AG04450 (cell line): ENCODE results near the gene CIB4. TPM values are rescaled to one million over a fixed set of nuclear protein-coding genes. Genes with fewer than 3 reads are reported as not detected.

Source experiments
- CTCF ChIA-PET: fragments of 300-600, 350-600 bp; formaldehyde crosslinking; extraction: SDS; loops from one replicate; lab custom pipeline; 2022; ENCODE audit warnings: antibody characterized with exemption, inconsistent platforms; lab: Charles Lee
- POLR2A ChIA-PET: fragments of 350-600 bp; formaldehyde crosslinking; extraction: SDS; loops from one replicate; lab custom pipeline; 2021; ENCODE audit warnings: antibody characterized with exemption, inconsistent platforms; lab: Yijun Ruan, JAX
- DNase-seq: peaks from one replicate; pipeline ENCODE4 v3.0.0-alpha.2; 2011; ENCODE audit warnings: low read depth, low spot score
- H3K27ac ChIP-seq: one replicate; pipeline ENCODE4 v1.5.1; 2012; ENCODE audit warnings: low read depth, low read length, control low read depth
- H3K27me3 ChIP-seq: one replicate; pipeline ENCODE4 v1.6.0; 2012; ENCODE audit warnings: low read length; ENCODE audit not compliant: control insufficient read depth, insufficient read depth
- H3K4me3 ChIP-seq: 2 replicates; pipeline ENCODE4 v1.5.1; 2011; ENCODE audit warnings: mild to moderate bottlenecking, low read depth, low read length, control low read depth
- H3K9me3 ChIP-seq: 2 replicates; pipeline ENCODE4 v1.5.1; 2012; ENCODE audit warnings: low read length; ENCODE audit not compliant: control insufficient read depth, insufficient read depth
- polyA plus RNA-seq: library from polyadenylated mRNA; depleted of rRNA; stranded (reverse); fragments of >200 nt; gene quantifications from 2 replicates; pipeline ENCODE4 v1.2.3, GENCODE V29; 2011
- TF ChIP-seq, protein P1 (sequence below): IDR thresholded peaks from 2 replicates; pipeline ENCODE4 v1.5.1; 2011; ENCODE audit warnings: low read depth, low read length, control low read depth, inconsistent platforms

Gene CIB4
- polyA plus RNA-seq, 1 experiment: not detected

DNA sequence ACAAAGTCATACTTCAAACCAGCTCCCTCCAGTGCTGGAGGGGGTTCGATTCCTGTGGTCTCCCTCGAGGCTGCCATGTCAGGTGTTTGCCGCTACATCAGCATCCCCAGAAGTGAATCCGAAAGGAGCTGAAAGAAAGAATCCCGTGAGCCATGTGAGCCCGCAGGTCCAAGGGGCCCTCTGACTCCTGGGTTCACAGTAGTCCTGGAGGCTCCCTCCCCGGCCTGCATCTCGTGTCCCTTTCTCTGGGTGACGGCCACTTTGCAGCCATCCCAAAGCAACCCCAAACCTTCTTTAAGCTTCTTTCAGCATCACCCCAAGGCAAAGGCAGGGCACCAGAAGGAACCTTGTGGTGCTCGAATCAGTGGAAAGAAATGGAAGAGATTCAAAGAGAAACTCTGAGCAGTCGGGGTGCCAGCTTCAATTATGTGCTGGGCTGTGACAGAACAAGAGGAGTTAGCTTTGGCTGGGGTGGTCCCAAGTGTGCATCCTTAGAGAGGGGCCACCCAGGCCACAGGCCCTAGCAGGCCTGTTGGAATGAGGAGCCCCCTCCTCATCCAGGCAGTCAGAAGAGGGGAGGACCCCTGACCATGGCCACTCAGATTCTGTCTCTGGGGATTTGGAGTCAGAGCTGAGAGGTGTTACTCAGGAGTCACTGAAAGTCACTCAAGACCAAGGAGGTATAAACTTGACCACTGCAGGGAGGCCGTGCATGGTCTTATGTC, 59.7 kb downstream of the CIB4 start:
- Histone ChIP-seq H3K4me3 (no peak overlapping the region), H3K9me3 (no peaks in the 10 kb centered on the region), H3K27ac (no peak overlapping the region), H3K27me3 (peaks cover 63% of the 10 kb centered on the region)
- CTCF ChIA-PET: interaction anchor here (1.9 kb wide), 1 partner anchor 165 kb away, joined by 6 read pairs; no protein-coding TSS in a partner anchor
- TF ChIP-seq, protein P1, sequence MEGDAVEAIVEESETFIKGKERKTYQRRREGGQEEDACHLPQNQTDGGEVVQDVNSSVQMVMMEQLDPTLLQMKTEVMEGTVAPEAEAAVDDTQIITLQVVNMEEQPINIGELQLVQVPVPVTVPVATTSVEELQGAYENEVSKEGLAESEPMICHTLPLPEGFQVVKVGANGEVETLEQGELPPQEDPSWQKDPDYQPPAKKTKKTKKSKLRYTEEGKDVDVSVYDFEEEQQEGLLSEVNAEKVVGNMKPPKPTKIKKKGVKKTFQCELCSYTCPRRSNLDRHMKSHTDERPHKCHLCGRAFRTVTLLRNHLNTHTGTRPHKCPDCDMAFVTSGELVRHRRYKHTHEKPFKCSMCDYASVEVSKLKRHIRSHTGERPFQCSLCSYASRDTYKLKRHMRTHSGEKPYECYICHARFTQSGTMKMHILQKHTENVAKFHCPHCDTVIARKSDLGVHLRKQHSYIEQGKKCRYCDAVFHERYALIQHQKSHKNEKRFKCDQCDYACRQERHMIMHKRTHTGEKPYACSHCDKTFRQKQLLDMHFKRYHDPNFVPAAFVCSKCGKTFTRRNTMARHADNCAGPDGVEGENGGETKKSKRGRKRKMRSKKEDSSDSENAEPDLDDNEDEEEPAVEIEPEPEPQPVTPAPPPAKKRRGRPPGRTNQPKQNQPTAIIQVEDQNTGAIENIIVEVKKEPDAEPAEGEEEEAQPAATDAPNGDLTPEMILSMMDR: no peak
- POLR2A ChIA-PET: no interaction called here
- DNase-seq: no peak

DNA sequence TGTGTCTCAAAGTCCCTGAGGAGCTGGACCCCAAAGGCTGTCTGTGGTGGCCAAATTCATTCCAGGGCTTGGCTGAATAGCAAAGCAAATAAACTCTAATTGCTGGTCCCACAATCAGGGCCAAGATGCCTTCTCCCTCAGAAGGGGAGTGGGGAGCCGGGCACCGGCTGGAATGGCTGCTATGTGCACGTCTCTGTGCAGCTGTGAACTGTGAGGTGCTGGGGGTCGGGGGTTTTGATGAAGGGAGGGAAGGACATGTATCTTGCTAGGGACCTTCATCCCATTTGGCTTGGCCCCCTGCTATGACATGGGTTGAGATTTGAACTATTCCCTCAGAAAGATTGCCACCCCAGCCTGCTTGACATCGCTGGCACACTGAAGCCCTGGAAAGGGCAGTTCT, 60.4 kb downstream of the CIB4 start:
- ChIA-PET CTCF (interaction anchor here (1.9 kb wide), 1 partner anchor 165 kb away, joined by 6 read pairs; no protein-coding TSS in a partner anchor), POLR2A (no interaction called here)
- no peak for DNase-seq
- TF ChIP-seq, protein P1: no peak
- peaks cover 62% of the 10 kb centered on the region for H3K27me3 ChIP-seq
- H3K27ac ChIP-seq: no peak overlapping the region
- no peaks in the 10 kb centered on the region for H3K9me3 ChIP-seq
- H3K4me3 ChIP-seq: no peak overlapping the region

DNA sequence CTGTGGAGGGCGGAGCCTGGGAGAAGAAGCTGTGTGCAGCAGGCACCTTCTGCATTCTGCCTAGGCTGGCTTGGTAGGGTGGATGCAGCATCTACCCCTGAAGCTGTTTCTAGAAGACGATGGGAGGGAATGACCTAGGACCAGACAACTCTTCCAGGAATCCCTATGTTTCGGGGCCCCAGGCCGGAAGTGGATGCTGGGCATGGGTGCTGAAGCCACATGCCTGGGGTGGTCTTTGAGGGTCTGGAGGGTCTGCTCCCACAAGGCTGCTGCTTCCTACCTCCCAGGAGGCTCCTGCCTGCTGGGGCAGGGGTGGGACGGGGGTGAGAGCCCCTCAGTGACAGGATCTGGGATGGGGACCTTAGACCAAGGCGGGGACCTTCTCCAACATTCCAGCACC, 61.0 kb downstream of the CIB4 start:
- Histone ChIP-seq H3K4me3 (no peak overlapping the region), H3K9me3 (no peaks in the 10 kb centered on the region), H3K27ac (no peak overlapping the region), H3K27me3 (peaks cover 62% of the 10 kb centered on the region)
- POLR2A ChIA-PET: no interaction called here
- TF ChIP-seq, protein P1: no peak
- no peak for DNase-seq
- CTCF ChIA-PET: interaction anchor here (3.7 kb wide), 1 partner anchor 165 kb away, joined by 35 read pairs; no protein-coding TSS in a partner anchor

DNA sequence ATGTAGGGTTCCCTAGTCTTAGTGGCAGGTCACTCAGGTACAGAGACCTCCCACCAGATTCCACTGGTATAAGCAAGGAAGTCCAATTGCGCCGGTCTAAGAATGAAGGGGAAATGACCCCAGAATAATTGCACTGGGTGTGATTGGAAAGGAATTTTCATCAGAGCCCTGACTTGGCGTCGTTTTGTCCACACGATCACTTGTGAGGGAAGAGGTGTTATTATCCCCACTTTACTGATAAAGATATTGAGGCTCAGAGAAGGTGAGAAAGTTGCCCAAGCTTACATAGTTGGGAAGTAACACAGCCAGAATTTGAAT, 61.5 kb downstream of the CIB4 start:
- TF ChIP-seq, protein P1: no peak
- CTCF ChIA-PET: interaction anchor here (2.3 to 3.7 kb wide), 2 partner anchors 26 to 166 kb away, joined by 11 to 35 read pairs; no protein-coding TSS in a partner anchor
- POLR2A ChIA-PET: no interaction called here
- Histone ChIP-seq H3K27me3 (peaks cover 58% of the 10 kb centered on the region), H3K4me3 (no peak overlapping the region), H3K27ac (no peak overlapping the region), H3K9me3 (no peaks in the 10 kb centered on the region)
- no peak for DNase-seq

DNA sequence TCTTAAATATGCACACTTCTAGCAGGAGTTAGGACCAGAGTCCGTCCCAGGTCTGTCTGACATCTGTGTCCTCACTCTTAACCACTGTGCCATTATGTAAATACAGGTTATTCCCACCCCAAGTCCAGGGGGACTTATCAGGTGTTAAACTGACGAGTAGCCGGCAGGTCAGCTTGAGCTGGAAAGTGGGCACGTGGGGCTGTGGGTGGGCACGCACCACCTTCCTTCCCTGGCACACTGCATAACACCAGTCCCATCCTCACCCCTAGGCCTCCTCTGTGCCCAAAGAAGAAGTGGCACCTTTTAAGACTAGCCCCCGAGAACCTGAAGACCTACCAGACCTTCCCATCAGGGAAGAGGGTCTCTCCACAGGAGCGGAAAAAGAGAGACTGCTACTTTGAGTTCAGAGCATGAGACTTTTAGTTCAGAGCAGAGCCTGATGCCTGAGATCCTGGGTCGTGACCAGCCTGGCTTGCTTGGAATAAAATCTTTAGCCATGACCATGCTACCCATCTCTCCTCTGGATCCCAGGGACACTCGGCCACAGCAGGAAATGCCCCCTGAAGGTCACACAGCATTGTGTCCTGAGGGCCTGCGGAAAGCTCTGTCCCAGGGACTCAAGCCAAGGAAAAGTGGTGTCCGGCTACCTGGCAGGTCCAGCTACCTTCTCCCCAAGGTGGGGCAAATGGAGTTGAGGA, 62.0 kb downstream of the CIB4 start:
- ChIA-PET CTCF (interaction anchor here (0.6 to 3.7 kb wide), 10 partner anchors 13 to 230 kb away, joined by 3 to 35 read pairs (median 10); no protein-coding TSS in a partner anchor), POLR2A (no interaction called here)
- H3K27ac ChIP-seq: no peak overlapping the region
- DNase-seq: no peak
- H3K4me3 ChIP-seq: no peak overlapping the region
- peaks cover 53% of the 10 kb centered on the region for H3K27me3 ChIP-seq
- TF ChIP-seq, protein P1: no peak
- H3K9me3 ChIP-seq: no peaks in the 10 kb centered on the region
